Measurements from ENCODE around the gene CAPZA2.

DNA sequence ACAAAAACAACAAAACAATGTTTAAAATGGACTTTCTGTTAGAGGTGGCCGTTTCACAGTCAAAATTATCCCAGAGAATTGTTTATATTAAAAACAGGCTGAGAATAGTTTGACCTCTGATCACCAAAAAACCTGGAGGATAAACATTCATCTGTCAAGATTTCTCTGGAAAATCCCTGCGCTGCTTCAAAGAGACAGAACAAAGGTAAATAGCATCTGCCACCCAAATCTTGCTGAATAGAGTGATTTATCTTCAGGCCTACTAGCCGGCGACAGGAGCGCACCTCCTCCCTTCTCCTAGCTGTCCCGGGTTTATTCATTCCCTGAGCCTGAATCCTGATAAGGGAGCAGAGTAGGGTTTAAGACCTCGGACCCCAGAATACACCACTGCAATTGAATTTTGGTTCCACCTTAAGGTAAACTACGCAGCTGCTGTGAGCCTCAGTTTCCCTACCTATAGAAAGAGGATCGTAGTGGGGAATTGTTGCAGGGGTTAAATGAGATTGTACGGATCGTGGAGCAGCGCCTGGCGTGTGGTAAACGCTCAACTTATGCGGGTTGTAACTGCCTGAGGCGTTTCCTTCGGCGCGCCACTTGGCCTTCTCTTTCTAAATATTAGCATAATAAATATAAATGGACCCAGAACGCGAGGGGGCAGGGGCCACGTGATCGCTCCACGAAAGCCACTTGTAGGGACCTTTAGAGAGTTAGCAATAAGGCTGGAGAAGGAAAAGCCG is 90.4 kb downstream of the CAPZA2 start:
- TF ChIP-seq ZFP3 (CRISPR knock-in tag; IDR thresholded peaks at IDR 0.05): no peak
- TF ChIP-seq, protein P1, sequence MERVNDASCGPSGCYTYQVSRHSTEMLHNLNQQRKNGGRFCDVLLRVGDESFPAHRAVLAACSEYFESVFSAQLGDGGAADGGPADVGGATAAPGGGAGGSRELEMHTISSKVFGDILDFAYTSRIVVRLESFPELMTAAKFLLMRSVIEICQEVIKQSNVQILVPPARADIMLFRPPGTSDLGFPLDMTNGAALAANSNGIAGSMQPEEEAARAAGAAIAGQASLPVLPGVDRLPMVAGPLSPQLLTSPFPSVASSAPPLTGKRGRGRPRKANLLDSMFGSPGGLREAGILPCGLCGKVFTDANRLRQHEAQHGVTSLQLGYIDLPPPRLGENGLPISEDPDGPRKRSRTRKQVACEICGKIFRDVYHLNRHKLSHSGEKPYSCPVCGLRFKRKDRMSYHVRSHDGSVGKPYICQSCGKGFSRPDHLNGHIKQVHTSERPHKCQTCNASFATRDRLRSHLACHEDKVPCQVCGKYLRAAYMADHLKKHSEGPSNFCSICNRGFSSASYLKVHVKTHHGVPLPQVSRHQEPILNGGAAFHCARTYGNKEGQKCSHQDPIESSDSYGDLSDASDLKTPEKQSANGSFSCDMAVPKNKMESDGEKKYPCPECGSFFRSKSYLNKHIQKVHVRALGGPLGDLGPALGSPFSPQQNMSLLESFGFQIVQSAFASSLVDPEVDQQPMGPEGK (CRISPR knock-in tag; IDR thresholded peaks at IDR 0.05; ENCODE audit: borderline replicate concordance): no peak
- TF ChIP-seq SNAI2 (CRISPR knock-in tag; IDR thresholded peaks at IDR 0.05): no peak
- TF ChIP-seq, protein P2, sequence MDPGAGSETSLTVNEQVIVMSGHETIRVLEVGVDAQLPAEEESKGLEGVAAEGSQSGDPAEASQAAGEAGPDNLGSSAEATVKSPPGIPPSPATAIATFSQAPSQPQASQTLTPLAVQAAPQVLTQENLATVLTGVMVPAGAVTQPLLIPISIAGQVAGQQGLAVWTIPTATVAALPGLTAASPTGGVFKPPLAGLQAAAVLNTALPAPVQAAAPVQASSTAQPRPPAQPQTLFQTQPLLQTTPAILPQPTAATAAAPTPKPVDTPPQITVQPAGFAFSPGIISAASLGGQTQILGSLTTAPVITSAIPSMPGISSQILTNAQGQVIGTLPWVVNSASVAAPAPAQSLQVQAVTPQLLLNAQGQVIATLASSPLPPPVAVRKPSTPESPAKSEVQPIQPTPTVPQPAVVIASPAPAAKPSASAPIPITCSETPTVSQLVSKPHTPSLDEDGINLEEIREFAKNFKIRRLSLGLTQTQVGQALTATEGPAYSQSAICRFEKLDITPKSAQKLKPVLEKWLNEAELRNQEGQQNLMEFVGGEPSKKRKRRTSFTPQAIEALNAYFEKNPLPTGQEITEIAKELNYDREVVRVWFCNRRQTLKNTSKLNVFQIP (CRISPR knock-in tag; IDR thresholded peaks at IDR 0.05; ENCODE audit: borderline replicate concordance, low read depth): no peak
- TF ChIP-seq CSDC2 (CRISPR knock-in tag; IDR thresholded peaks at IDR 0.05): no peak
- no peak for TF ChIP-seq GLIS3 (CRISPR knock-in tag; IDR thresholded peaks at IDR 0.05)
- no peak for TF ChIP-seq ZNF70 (CRISPR knock-in tag; IDR thresholded peaks at IDR 0.05)
- no peak for TF ChIP-seq ZNF8 (CRISPR knock-in tag; IDR thresholded peaks at IDR 0.05)
- TF ChIP-seq ARNTL (CRISPR knock-in tag; IDR thresholded peaks at IDR 0.05; ENCODE audit: borderline replicate concordance, low read depth): no peak
- no peak for TF ChIP-seq ESRRG (CRISPR knock-in tag; IDR thresholded peaks at IDR 0.05)
- TF ChIP-seq, protein P3, sequence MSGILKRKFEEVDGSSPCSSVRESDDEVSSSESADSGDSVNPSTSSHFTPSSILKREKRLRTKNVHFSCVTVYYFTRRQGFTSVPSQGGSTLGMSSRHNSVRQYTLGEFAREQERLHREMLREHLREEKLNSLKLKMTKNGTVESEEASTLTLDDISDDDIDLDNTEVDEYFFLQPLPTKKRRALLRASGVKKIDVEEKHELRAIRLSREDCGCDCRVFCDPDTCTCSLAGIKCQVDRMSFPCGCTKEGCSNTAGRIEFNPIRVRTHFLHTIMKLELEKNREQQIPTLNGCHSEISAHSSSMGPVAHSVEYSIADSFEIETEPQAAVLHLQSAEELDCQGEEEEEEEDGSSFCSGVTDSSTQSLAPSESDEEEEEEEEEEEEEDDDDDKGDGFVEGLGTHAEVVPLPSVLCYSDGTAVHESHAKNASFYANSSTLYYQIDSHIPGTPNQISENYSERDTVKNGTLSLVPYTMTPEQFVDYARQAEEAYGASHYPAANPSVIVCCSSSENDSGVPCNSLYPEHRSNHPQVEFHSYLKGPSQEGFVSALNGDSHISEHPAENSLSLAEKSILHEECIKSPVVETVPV (CRISPR knock-in tag; IDR thresholded peaks at IDR 0.05): no peak
- TF ChIP-seq, protein P4, sequence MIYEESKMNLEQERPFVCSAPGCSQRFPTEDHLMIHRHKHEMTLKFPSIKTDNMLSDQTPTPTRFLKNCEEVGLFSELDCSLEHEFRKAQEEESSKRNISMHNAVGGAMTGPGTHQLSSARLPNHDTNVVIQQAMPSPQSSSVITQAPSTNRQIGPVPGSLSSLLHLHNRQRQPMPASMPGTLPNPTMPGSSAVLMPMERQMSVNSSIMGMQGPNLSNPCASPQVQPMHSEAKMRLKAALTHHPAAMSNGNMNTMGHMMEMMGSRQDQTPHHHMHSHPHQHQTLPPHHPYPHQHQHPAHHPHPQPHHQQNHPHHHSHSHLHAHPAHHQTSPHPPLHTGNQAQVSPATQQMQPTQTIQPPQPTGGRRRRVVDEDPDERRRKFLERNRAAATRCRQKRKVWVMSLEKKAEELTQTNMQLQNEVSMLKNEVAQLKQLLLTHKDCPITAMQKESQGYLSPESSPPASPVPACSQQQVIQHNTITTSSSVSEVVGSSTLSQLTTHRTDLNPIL (CRISPR knock-in tag; IDR thresholded peaks at IDR 0.05; ENCODE audit: low read depth): no peak
- 0 out of 2 replicates have a peak, but pooled peaks have one; percentile 20 for TF ChIP-seq ISL1 (CRISPR knock-in tag; IDR thresholded peaks at IDR 0.05)

Measured in SK-N-SH treated with all-trans-retinoic acid at 6 μM for 48 hours (cell line).